ENCODE measurements around the gene PDGFC. TPM values are rescaled to one million over a fixed set of nuclear protein-coding genes. Genes with fewer than 3 reads are reported as not detected.

Gene PDGFC
- total RNA-seq, 1 experiment from 2014 or later = 4.5 TPM

DNA sequence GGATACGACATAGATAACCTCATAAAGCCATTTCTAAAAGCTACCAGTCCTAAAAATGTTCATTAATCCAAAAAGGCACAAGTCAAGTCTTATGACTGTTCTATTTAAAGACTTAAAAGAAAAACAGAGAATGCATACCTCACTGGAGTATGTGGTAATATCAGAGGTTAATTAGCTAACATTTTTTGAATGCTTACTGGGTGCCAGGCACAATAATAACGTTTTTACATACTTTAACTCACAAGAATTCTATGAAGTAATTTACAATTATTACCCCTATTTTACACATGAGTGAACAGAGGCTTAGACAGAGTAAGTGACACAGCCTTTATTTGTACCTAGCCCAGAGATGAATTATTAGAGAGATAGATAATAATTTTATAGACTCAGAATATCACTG, 207.5 kb downstream of the PDGFC start:
- no peaks in the 10 kb centered on the region for H3K27me3 ChIP-seq (ENCODE audit: insufficient read depth, low read length)
- Mint-ChIP-seq H3K36me3 (ENCODE audit: insufficient read depth in 1 of 3, low read depth in 3 of 3) (no peaks in the 10 kb centered on the region), H3K27me3 (ENCODE audit: low read depth) (no peaks in the 10 kb centered on the region), H3K4me1 (no peaks in the 10 kb centered on the region), H3K27ac (no peak overlapping the region), H3K9me3 (no peaks in the 10 kb centered on the region; a peak in 1 of 5 replicates), H3K4me3 (no peak overlapping the region)
- H3K4me1 ChIP-seq (ENCODE audit: insufficient read depth, low read length) = no peaks in the 10 kb centered on the region
- no peak overlapping the region for H3T11ph ChIP-seq (ENCODE audit: low read length)
- H3K79me2 ChIP-seq (ENCODE audit: insufficient read depth, low read length) = no peaks in the 10 kb centered on the region
- H3K23me2 ChIP-seq (ENCODE audit: insufficient read length, low read depth, low read length, poor library complexity, severe bottlenecking) = no peaks in the 10 kb centered on the region
- H2BK120ac ChIP-seq (ENCODE audit: low read depth, low read length, poor library complexity, severe bottlenecking) = no peak overlapping the region
- no peak for DNase-seq
- H2BK20ac ChIP-seq (ENCODE audit: low read depth, low read length, poor library complexity, severe bottlenecking) = no peak overlapping the region
- H3K56ac ChIP-seq (ENCODE audit: insufficient read length, low read depth, low read length) = no peak overlapping the region
- no peak overlapping the region for H2BK12ac ChIP-seq (ENCODE audit: insufficient read length, low read depth, low read length)
- no peak overlapping the region for H2BK15ac ChIP-seq (ENCODE audit: low read depth, low read length)
- no peaks in the 10 kb centered on the region for H4K20me1 ChIP-seq (ENCODE audit: control insufficient read depth, insufficient read depth, insufficient read length)
- no peak overlapping the region for H2AK5ac ChIP-seq (ENCODE audit: insufficient read length, low read length)
- no peak overlapping the region for H4K8ac ChIP-seq (replicated peaks; ENCODE audit: insufficient read length, low read depth, low read length)
- no peak overlapping the region for H3K9ac ChIP-seq (ENCODE audit: extremely low read depth, insufficient read length, low read length)
- H2AFZ ChIP-seq (ENCODE audit: low read length) = no peak overlapping the region
- WGBS (ENCODE audit: extremely low coverage, insufficient read length, low lambda C conversion rate) = no CpG with 5 or more reads among the region's 2 CpGs
- no peak overlapping the region for H4K5ac ChIP-seq (ENCODE audit: insufficient read length, low read depth, low read length)
- H4K91ac ChIP-seq (ENCODE audit: insufficient read length, low read depth, low read length) = no peak overlapping the region
- no peak overlapping the region for H3K27ac ChIP-seq (ENCODE audit: insufficient read length, low read depth, low read length)
- no peak overlapping the region for H3K14ac ChIP-seq (ENCODE audit: insufficient read depth, low read length)
- H3K23ac ChIP-seq (ENCODE audit: insufficient read length, low read depth, low read length) = no peak overlapping the region
- H3K9me3 ChIP-seq (ENCODE audit: control insufficient read depth, low read depth, low read length) = no peaks in the 10 kb centered on the region
- H3K4me2 ChIP-seq (ENCODE audit: insufficient read depth, insufficient read length, low read length) = no peak overlapping the region
- H3K79me1 ChIP-seq (ENCODE audit: insufficient read depth, low read depth, low read length, poor library complexity, severe bottlenecking) = no peaks in the 10 kb centered on the region
- H3K18ac ChIP-seq (ENCODE audit: insufficient read length, low read depth, low read length) = no peak overlapping the region
- H3K4ac ChIP-seq (ENCODE audit: low read depth, low read length) = no peak overlapping the region
- H2BK5ac ChIP-seq (ENCODE audit: insufficient read length, low read length) = no peak overlapping the region
- TF ChIP-seq CTCF (conservative IDR thresholded peaks at IDR 0.05) = no peak
